Stomach (tissue), 9 donors: ENCODE measurements around the gene COL8A2. TPM values are rescaled to one million over a fixed set of nuclear protein-coding genes. Genes with fewer than 3 reads are reported as not detected.

Experiments used
- DNase-seq, 2 donors: peaks; one replicate each; pipeline versions ENCODE4 v3.0.0 to v3.0.0-alpha.2; 2013 to 2019
- H3K27ac ChIP-seq, 5 donors: fragments of 200-600 bp in 4 of 5; sonication (generic) in 4 of 5; one replicate each; pipeline ENCODE4 v1.5.1; 2013 to 2019; ENCODE audit warnings: mild to moderate bottlenecking in 1 of 5, moderate library complexity in 1 of 5
- H3K27me3 ChIP-seq, 3 donors: fragments of 200-600 bp; sonication (generic); one replicate each; pipeline ENCODE4 v1.5.1; 2017 to 2019; ENCODE audit warnings: mixed run types in 1 of 3
- H3K36me3 ChIP-seq, 4 donors: fragments of 200-600 bp; sonication (generic); 1 replicate in 3 of 4; 2 replicates in 1 of 4; pipeline ENCODE4 v1.5.1; 2016 to 2019
- H3K4me1 ChIP-seq, 4 donors: fragments of 200-600 bp; sonication (generic); one replicate each; pipeline ENCODE4 v1.5.1; 2016 to 2019
- H3K4me3 ChIP-seq, 4 donors: fragments of 200-600 bp; sonication (generic) in 3 of 4; one replicate each; pipeline ENCODE4 v1.5.1; 2016 to 2019; ENCODE audit warnings: mild to moderate bottlenecking in 1 of 4
- H3K9me3 ChIP-seq, 4 donors: fragments of 200-600 bp; sonication (generic); one replicate each; pipeline ENCODE4 v1.5.1; 2016 to 2019
- CTCF ChIP-seq, 7 experiments: fragments of 450-650 bp in 4 of 7; fragments of 200-600 bp in 3 of 7; sonication (generic) in 3 of 7; IDR thresholded peaks; one replicate each; pipeline ENCODE4 v1.5.1; 2016 to 2019; ENCODE audit warnings: antibody characterized with exemption in 7 of 7, control low read depth in 2 of 7, mild to moderate bottlenecking in 1 of 7
- EP300 ChIP-seq: sonication (generic); formaldehyde crosslinking; IDR thresholded peaks from one replicate; pipeline ENCODE4 v1.6.1; 2017; ENCODE audit warnings: antibody characterized with exemption
- POLR2A ChIP-seq, 4 donors: fragments of 450-650 bp; IDR thresholded peaks; one replicate each; pipeline ENCODE4 v1.6.1; 2016; ENCODE audit warnings: antibody characterized with exemption in 4 of 4, control low read depth in 2 of 4, mild to moderate bottlenecking in 1 of 4, moderate library complexity in 1 of 4
- POLR2AphosphoS5 ChIP-seq, 3 donors: sonication (generic); formaldehyde crosslinking; IDR thresholded peaks; one replicate each; pipeline ENCODE4 v1.6.1; 2016; ENCODE audit warnings: antibody characterized with exemption in 3 of 3
- WGBS, 5 donors: extraction: QIAGEN DNeasy Blood & Tissue Kit in 3 of 5; methylation state at CpG; one replicate each; pipeline versions ENCODE4 v1.1.5 to v1.1.7; 2013 to 2018; 5-methylcytosine and 5-hydroxymethylcytosine counted together
- intact Hi-C: fragments of 100-400 bp; cut with DNase I; formaldehyde crosslinking; loops from one replicate; pipeline ENCODE4 v1.15.1; 2023; ENCODE audit warnings: low total_unique reads
- polyA plus RNA-seq, 3 donors: library from polyadenylated mRNA; stranded (reverse); fragments of 200-250 nt; gene quantifications; one replicate each; pipeline ENCODE4 v1.2.3, GENCODE V29; 2013
- total RNA-seq, 5 donors: library from RNA; depleted of rRNA; stranded (reverse); fragments of >200 nt; gene quantifications; one replicate each; pipeline versions ENCODE4 v1.1.0 to v1.2.3, GENCODE V29; 2014 to 2016
- donor health status: healthy with polysubstance abuse.
- donor health status: Bipolar disorder and iron deficiency.
- donor health status: healthy.

COL8A2 gene
- total and polyA plus RNA-seq, 8 donors, result 0.92 to 19.2 (median 4.3) TPM

GRCh38 chr1:36134505-36135329, 9.7 kb upstream of the COL8A2 start:
- H3K4me3 ChIP-seq, result no peak overlapping the region
- peak overlapping the region in 4 of 5 donors; percentile 12 to 80 (median 64) for H3K27ac ChIP-seq
- WGBS, 5 donors, result 53 to 61% (median 55%) methylated on average over 6 to 7 of the region's 7 CpGs
- intact Hi-C loops, result loop anchor here (5.0 kb wide), 1 partner anchor 37 kb away; no protein-coding TSS in a partner anchor
- H3K27me3 ChIP-seq, result no peaks in the 10 kb centered on the region
- no peaks in the 10 kb centered on the region for H3K9me3 ChIP-seq
- peaks cover 24 to 40% (median 39%) of the 10 kb centered on the region in 4 donors for H3K36me3 ChIP-seq
- peak; percentile 55 to 81 for DNase-seq
- TF ChIP-seq EP300 (no peak), POLR2A (IDR thresholded peaks at IDR 0.05) (no peak), POLR2AphosphoS5 (IDR thresholded peaks at IDR 0.05) (no peak), CTCF (IDR thresholded peaks at IDR 0.05) (peak in 5 of 7 experiments; percentile 48 to 73 (median 69))
- H3K4me1 ChIP-seq, result peaks cover 9 to 51% (median 34%) of the 10 kb centered on the region in 4 donors

- H3K4me3 ChIP-seq, result no peak overlapping the region
- H3K27ac ChIP-seq, result peak overlapping the region in 2 of 5 donors; percentile 63 to 80
- H3K27me3 ChIP-seq, result no peaks in the 10 kb centered on the region
- H3K36me3 ChIP-seq, result peaks cover 20 to 33% (median 32%) of the 10 kb centered on the region in 4 donors
- TF ChIP-seq POLR2A (IDR thresholded peaks at IDR 0.05) (no peak), EP300 (no peak), CTCF (IDR thresholded peaks at IDR 0.05) (no peak), POLR2AphosphoS5 (IDR thresholded peaks at IDR 0.05) (no peak)
- intact Hi-C loops, result no loop called here
- H3K4me1 ChIP-seq, result peaks cover 9 to 51% (median 34%) of the 10 kb centered on the region in 4 donors
- H3K9me3 ChIP-seq, result no peaks in the 10 kb centered on the region
- WGBS, 5 donors, result 68 to 76% (median 69%) methylated on average over 6 of the region's 6 CpGs
- DNase-seq, result no peak
Observed at GRCh38 chr1:36134031-36134430, 9.0 kb upstream of the COL8A2 start.

- intact Hi-C loops, result no loop called here
- H3K4me3 ChIP-seq, result no peak overlapping the region
- WGBS, 5 donors, result 22 to 52% (median 38%) methylated on average over 3 of the region's 3 CpGs
- H3K9me3 ChIP-seq, result no peaks in the 10 kb centered on the region
- H3K4me1 ChIP-seq, result peaks cover 9 to 51% (median 34%) of the 10 kb centered on the region in 4 donors
- DNase-seq, result peak; percentile 76 to 81
- peaks cover 17 to 28% (median 27%) of the 10 kb centered on the region in 4 donors for H3K36me3 ChIP-seq
- H3K27me3 ChIP-seq, result no peaks in the 10 kb centered on the region
- H3K27ac ChIP-seq, result peak overlapping the region in 2 of 5 donors; percentile 63 to 80
- TF ChIP-seq CTCF (IDR thresholded peaks at IDR 0.05) (no peak), POLR2AphosphoS5 (IDR thresholded peaks at IDR 0.05) (peak in 1 of 3 donors; percentile 69), EP300 (no peak), POLR2A (IDR thresholded peaks at IDR 0.05) (no peak)
Observed at GRCh38 chr1:36133484-36133883, 8.5 kb upstream of the COL8A2 start.

- WGBS, 5 donors, result 74 to 86% (median 77%) methylated on average over 3 of the region's 3 CpGs
- TF ChIP-seq POLR2A (IDR thresholded peaks at IDR 0.05) (no peak), EP300 (no peak), POLR2AphosphoS5 (IDR thresholded peaks at IDR 0.05) (no peak), CTCF (IDR thresholded peaks at IDR 0.05) (no peak)
Observed at GRCh38 chr1:36132029-36132428, 7.0 kb upstream of the COL8A2 start.

More at GRCh38 chr1:36132029-36132428, 7.0 kb upstream of the COL8A2 start:
- peaks cover 9 to 43% (median 34%) of the 10 kb centered on the region in 4 donors for H3K4me1 ChIP-seq
- H3K9me3 ChIP-seq, result no peaks in the 10 kb centered on the region
- intact Hi-C loops, result no loop called here
- no peak overlapping the region for H3K27ac ChIP-seq
- no peak overlapping the region for H3K4me3 ChIP-seq
- no peaks in the 10 kb centered on the region for H3K27me3 ChIP-seq
- DNase-seq, result no peak
- peaks cover 3 to 13% (median 12%) of the 10 kb centered on the region in 4 donors for H3K36me3 ChIP-seq
